HG03196 (cell line): ENCODE measurements around the gene GAGE12C.
"Not testable (repeated sequence)": the region's sequence is repeated elsewhere in the genome, so short reads cannot be mapped to it uniquely, and the experiment has no call there.

Experiments used
- ATAC-seq: cut with Tn5 transposase; IDR thresholded peaks from one replicate; pipeline ENCODE4 v1.9.1; 2021; ENCODE audit not compliant: unreplicated experiment

GAGE12C gene

GRCh38 chrX:49531877-49532276 is at the start of gene GAGE12C:
Gene GAGE12C (plus strand): TSS chrX:49532177. CDS start chrX:49533332, 1,155 bp downstream.
- ATAC-seq, result not testable (repeated sequence)

- not testable (repeated sequence) for ATAC-seq
These were observed 9.5 kb downstream of the GAGE12C start, which contains the start of gene GAGE12D for GRCh38 chrX:49541433-49541832. Gene GAGE12D (plus strand): TSS chrX:49541733. CDS start chrX:49542888, 1,155 bp downstream.

- not testable (repeated sequence) for ATAC-seq
These were observed 19.0 kb downstream of the GAGE12C start, which contains the start of gene GAGE12E for GRCh38 chrX:49550989-49551388. Gene GAGE12E (plus strand): TSS chrX:49551289. CDS start chrX:49552444, 1,155 bp downstream.

- not testable (repeated sequence) for ATAC-seq
These were observed 28.6 kb downstream of the GAGE12C start, which contains the start of gene GAGE12F for GRCh38 chrX:49560542-49560941. Gene GAGE12F (plus strand): TSS chrX:49560842. CDS start chrX:49561997, 1,155 bp downstream.

GRCh38 chrX:49568728-49569127 is 36.8 kb downstream of the GAGE12C start:
- ATAC-seq, result not testable (repeated sequence)

GRCh38 chrX:49569152-49569551 is 37.2 kb downstream of the GAGE12C start:
- ATAC-seq, result not testable (repeated sequence)

GRCh38 chrX:49570100-49570499 is 38.1 kb downstream of the GAGE12C start, which contains the start of gene GAGE12G:
Gene GAGE12G (plus strand): TSS chrX:49570400. CDS start chrX:49571555, 1,155 bp downstream.
- not testable (repeated sequence) for ATAC-seq

- not testable (repeated sequence) for ATAC-seq
These were observed 47.7 kb downstream of the GAGE12C start, which contains the start of gene GAGE12H for GRCh38 chrX:49579649-49580048. Gene GAGE12H (plus strand): TSS chrX:49579949. CDS start chrX:49581104, 1,155 bp downstream.
